HepG2 (cell line): ENCODE measurements around the gene GMEB2. TPM values are rescaled to one million over a fixed set of nuclear protein-coding genes. Genes with fewer than 3 reads are reported as not detected.

ENCODE experiments used
- MIXL1 ChIP-seq: IDR thresholded peaks from 2 replicates; pipeline ENCODE4 v1.6.1; 2016
- NFIB ChIP-seq: sonication (generic); formaldehyde crosslinking; IDR thresholded peaks from 2 replicates; pipeline ENCODE4 v1.9.0; 2021; ENCODE audit warnings: missing genetic modification reagents, mild to moderate bottlenecking, borderline replicate concordance
- SIX1 ChIP-seq: sonication (generic); formaldehyde crosslinking; IDR thresholded peaks from 2 replicates; pipeline ENCODE4 v1.4.0; 2020; ENCODE audit warnings: missing genetic modification reagents, borderline replicate concordance
- ZFP41 ChIP-seq: sonication (generic); formaldehyde crosslinking; IDR thresholded peaks from 2 replicates; pipeline ENCODE4 v1.4.0; 2020; ENCODE audit warnings: mild to moderate bottlenecking, missing genetic modification reagents, borderline replicate concordance
- ZNF282 ChIP-seq: fragments of 450-650 bp; IDR thresholded peaks from 2 replicates; pipeline ENCODE4 v1.6.1; 2018; ENCODE audit not compliant: partially characterized antibody
- ZNF3 ChIP-seq: IDR thresholded peaks from 2 replicates; pipeline ENCODE4 v1.7.0; 2017; ENCODE audit warnings: inconsistent platforms
- ZNF510 ChIP-seq: sonication (generic); formaldehyde crosslinking; IDR thresholded peaks from 2 replicates; pipeline ENCODE4 v1.4.0; 2020; ENCODE audit warnings: low read depth, mild to moderate bottlenecking, missing genetic modification reagents
- ZNF703 ChIP-seq: sonication (generic); formaldehyde crosslinking; IDR thresholded peaks from 2 replicates; pipeline ENCODE4 v1.5.1; 2020; ENCODE audit warnings: missing genetic modification reagents, mild to moderate bottlenecking, moderate library complexity, borderline replicate concordance
- polyA plus RNA-seq, 8 experiments: library from polyadenylated mRNA; depleted of rRNA in 3 of 8; stranded (reverse) in 7 of 8; unstranded in 1 of 8; fragments of >200 nt; fragmentation: Illumina TruSeq in 4 of 8; extraction: Trizol in 4 of 8; gene quantifications; 2 replicates each; pipeline versions ENCODE4 v1.2.1 to v1.2.3, GENCODE V29; 2011 to 2016; ENCODE audit warnings: low read depth in 4 of 8, missing spikeins in 1 of 8, mixed read lengths in 1 of 8; ENCODE audit not compliant: insufficient read depth in 1 of 8
- total RNA-seq, 5 experiments: library from RNA; depleted of rRNA; stranded (reverse); fragments of >200 nt; fragmentation: Illumina TruSeq; extraction: Trizol; gene quantifications; 2 replicates each; pipeline ENCODE4 v1.2.3, GENCODE V29; 2016; ENCODE audit warnings: low read depth in 1 of 5
- TF ChIP-seq, protein P1 (sequence below), 2 experiments: fragments of 450-650 bp in 1 of 2; sonication (generic) in 1 of 2; formaldehyde crosslinking in 1 of 2; IDR thresholded peaks; 2 replicates each; pipeline versions ENCODE4 v1.6.1 to v1.8.0; 2016 to 2022; ENCODE audit warnings: antibody characterized with exemption in 1 of 2, mild to moderate bottlenecking in 1 of 2, missing genetic modification reagents in 1 of 2
- TF ChIP-seq, protein P2 (sequence below): sonication (generic); formaldehyde crosslinking; IDR thresholded peaks from 2 replicates; pipeline ENCODE4 v1.4.0; 2020; ENCODE audit warnings: missing genetic modification reagents, low read depth, mild to moderate bottlenecking, borderline replicate concordance
- TF ChIP-seq, protein P3 (sequence below): sonication (generic); formaldehyde crosslinking; IDR thresholded peaks from 2 replicates; pipeline ENCODE4 v1.5.1; 2020; ENCODE audit warnings: mild to moderate bottlenecking, moderate library complexity, missing genetic modification reagents
- TF ChIP-seq, protein P4 (sequence below): sonication (generic); formaldehyde crosslinking; IDR thresholded peaks from 2 replicates; pipeline ENCODE4 v1.4.0; 2020; ENCODE audit warnings: missing genetic modification reagents
- TF ChIP-seq, protein P5 (sequence below): sonication (generic); formaldehyde crosslinking; IDR thresholded peaks from 2 replicates; pipeline ENCODE4 v1.8.1; 2023; ENCODE audit warnings: missing genetic modification reagents, inconsistent platforms, borderline replicate concordance

GMEB2 gene
- total and polyA plus RNA-seq, 2 of the 13 experiments (the other 11 are each of a cell fraction or from before 2014, with no cell fraction given), result 10.6 to 12.4 TPM

DNA sequence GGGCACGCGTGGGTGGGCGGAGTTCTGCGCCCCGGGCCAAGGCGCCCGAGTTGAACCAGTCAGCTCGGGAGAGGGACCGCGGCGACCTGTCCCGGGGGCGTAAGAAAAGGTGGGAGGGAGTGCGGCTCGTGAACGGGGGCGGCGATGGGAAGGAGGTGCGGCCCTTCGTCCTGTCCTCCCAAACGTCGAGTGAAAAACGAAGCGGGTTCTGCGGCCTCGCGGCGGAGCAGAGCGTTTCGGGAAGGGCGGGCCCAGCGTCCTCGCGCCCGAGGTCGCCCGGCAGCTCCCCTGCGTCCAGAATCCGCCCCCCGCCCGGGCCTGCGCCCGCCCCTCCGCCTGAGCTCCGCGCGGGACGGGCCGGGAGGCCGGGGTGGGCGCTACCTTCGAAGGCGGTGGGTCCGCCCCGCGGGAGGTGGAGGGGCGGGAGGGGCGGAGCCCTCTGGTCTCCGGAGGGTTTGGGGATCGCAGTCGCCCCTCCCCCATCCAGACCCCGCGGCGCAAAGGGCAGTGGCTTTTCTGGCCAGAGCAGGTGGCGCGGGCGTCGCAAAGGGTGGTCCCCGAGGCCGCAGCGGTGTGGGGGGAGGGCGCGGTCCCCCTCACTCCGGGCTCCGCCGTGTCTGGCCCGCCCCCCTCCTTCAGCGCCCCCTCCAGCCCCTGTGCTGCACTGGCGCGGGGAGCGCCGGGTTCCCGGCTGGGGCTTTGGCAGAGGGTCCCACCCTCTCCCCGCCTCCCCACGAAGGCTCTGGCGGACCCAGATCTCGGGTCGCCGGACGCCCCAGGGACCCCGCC is 25.5 kb upstream of the GMEB2 start (continued):
- TF ChIP-seq, protein P1, sequence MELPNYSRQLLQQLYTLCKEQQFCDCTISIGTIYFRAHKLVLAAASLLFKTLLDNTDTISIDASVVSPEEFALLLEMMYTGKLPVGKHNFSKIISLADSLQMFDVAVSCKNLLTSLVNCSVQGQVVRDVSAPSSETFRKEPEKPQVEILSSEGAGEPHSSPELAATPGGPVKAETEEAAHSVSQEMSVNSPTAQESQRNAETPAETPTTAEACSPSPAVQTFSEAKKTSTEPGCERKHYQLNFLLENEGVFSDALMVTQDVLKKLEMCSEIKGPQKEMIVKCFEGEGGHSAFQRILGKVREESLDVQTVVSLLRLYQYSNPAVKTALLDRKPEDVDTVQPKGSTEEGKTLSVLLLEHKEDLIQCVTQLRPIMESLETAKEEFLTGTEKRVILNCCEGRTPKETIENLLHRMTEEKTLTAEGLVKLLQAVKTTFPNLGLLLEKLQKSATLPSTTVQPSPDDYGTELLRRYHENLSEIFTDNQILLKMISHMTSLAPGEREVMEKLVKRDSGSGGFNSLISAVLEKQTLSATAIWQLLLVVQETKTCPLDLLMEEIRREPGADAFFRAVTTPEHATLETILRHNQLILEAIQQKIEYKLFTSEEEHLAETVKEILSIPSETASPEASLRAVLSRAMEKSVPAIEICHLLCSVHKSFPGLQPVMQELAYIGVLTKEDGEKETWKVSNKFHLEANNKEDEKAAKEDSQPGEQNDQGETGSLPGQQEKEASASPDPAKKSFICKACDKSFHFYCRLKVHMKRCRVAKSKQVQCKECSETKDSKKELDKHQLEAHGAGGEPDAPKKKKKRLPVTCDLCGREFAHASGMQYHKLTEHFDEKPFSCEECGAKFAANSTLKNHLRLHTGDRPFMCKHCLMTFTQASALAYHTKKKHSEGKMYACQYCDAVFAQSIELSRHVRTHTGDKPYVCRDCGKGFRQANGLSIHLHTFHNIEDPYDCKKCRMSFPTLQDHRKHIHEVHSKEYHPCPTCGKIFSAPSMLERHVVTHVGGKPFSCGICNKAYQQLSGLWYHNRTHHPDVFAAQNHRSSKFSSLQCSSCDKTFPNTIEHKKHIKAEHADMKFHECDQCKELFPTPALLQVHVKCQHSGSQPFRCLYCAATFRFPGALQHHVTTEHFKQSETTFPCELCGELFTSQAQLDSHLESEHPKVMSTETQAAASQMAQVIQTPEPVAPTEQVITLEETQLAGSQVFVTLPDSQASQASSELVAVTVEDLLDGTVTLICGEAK (IDR thresholded peaks at IDR 0.05), result no peak
- TF ChIP-seq, protein P1 (CRISPR knock-in tag; IDR thresholded peaks at IDR 0.05), result no peak
- TF ChIP-seq ZNF510 (CRISPR knock-in tag), result no peak
- TF ChIP-seq ZNF3 (CRISPR knock-in tag), result no peak; the same call in 1 of the 2 replicates
- TF ChIP-seq, protein P2, sequence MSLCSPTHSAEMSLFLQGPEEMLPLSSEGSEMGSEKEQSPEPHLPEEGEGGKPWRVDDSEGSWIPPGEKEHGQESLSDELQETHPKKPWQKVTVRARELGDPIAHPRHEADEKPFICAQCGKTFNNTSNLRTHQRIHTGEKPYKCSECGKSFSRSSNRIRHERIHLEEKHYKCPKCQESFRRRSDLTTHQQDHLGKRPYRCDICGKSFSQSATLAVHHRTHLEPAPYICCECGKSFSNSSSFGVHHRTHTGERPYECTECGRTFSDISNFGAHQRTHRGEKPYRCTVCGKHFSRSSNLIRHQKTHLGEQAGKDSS, result no peak
- TF ChIP-seq NFIB (CRISPR knock-in tag), result no peak
- no peak for TF ChIP-seq ZNF282
- TF ChIP-seq, protein P3, sequence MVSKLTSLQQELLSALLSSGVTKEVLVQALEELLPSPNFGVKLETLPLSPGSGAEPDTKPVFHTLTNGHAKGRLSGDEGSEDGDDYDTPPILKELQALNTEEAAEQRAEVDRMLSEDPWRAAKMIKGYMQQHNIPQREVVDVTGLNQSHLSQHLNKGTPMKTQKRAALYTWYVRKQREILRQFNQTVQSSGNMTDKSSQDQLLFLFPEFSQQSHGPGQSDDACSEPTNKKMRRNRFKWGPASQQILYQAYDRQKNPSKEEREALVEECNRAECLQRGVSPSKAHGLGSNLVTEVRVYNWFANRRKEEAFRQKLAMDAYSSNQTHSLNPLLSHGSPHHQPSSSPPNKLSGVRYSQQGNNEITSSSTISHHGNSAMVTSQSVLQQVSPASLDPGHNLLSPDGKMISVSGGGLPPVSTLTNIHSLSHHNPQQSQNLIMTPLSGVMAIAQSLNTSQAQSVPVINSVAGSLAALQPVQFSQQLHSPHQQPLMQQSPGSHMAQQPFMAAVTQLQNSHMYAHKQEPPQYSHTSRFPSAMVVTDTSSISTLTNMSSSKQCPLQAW, result no peak
- TF ChIP-seq ZNF703 (CRISPR knock-in tag), result no peak
- TF ChIP-seq, protein P4, sequence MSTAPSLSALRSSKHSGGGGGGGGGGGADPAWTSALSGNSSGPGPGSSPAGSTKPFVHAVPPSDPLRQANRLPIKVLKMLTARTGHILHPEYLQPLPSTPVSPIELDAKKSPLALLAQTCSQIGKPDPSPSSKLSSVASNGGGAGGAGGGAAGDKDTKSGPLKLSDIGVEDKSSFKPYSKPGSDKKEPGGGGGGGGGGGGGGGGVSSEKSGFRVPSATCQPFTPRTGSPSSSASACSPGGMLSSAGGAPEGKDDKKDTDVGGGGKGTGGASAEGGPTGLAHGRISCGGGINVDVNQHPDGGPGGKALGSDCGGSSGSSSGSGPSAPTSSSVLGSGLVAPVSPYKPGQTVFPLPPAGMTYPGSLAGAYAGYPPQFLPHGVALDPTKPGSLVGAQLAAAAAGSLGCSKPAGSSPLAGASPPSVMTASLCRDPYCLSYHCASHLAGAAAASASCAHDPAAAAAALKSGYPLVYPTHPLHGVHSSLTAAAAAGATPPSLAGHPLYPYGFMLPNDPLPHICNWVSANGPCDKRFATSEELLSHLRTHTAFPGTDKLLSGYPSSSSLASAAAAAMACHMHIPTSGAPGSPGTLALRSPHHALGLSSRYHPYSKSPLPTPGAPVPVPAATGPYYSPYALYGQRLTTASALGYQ (CRISPR knock-in tag), result no peak
- TF ChIP-seq MIXL1 (CRISPR knock-in tag), result no peak
- no peak for TF ChIP-seq SIX1 (CRISPR knock-in tag)
- TF ChIP-seq, protein P5, sequence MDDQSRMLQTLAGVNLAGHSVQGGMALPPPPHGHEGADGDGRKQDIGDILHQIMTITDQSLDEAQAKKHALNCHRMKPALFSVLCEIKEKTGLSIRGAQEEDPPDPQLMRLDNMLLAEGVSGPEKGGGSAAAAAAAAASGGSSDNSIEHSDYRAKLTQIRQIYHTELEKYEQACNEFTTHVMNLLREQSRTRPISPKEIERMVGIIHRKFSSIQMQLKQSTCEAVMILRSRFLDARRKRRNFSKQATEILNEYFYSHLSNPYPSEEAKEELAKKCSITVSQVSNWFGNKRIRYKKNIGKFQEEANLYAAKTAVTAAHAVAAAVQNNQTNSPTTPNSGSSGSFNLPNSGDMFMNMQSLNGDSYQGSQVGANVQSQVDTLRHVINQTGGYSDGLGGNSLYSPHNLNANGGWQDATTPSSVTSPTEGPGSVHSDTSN (CRISPR knock-in tag), result no peak
- no peak for TF ChIP-seq ZFP41 (CRISPR knock-in tag)
